Activated naive CD8-positive, alpha-beta T cell treated with anti-CD3 and anti-CD28 coated beads, Interleukin-2, amount 50 U/mL, for 24 hours (primary cell): ENCODE results near the gene FADS3.
A peak's percentile ranks its signal among the peaks of the same experiment; 100 is the strongest.

Experiments
- ATAC-seq: fragments of 150-1000 bp; cut with Tn5 transposase; one replicate; pipeline ENCODE4 v1.10.0; 2021
- DNase-seq: peaks from one replicate; pipeline ENCODE4 v3.0.0; 2021
- H3K27ac Mint-ChIP-seq: one replicate; pipeline ENCODE4 v1.8.0; 2021; ENCODE audit warnings: mild to moderate bottlenecking, mixed read lengths
- H3K27me3 Mint-ChIP-seq: one replicate; pipeline ENCODE4 v1.8.0; 2021; ENCODE audit warnings: mixed read lengths
- H3K36me3 Mint-ChIP-seq: one replicate; pipeline ENCODE4 v1.8.0; 2021; ENCODE audit warnings: low read depth, mixed read lengths
- H3K4me1 Mint-ChIP-seq: one replicate; pipeline ENCODE4 v1.8.0; 2021; ENCODE audit warnings: mixed read lengths
- H3K4me3 Mint-ChIP-seq: one replicate; pipeline ENCODE4 v1.8.0; 2021; ENCODE audit warnings: mild to moderate bottlenecking, moderate library complexity, mixed read lengths
- H3K9me3 Mint-ChIP-seq: one replicate; pipeline ENCODE4 v1.8.0; 2021; ENCODE audit warnings: mixed read lengths

Gene FADS3

GRCh38 chr11:61827571-61828378 lies 63.6 kb downstream of the FADS3 start, which contains the start of gene FADS2:
FADS2 (plus strand) TSS chr11:61828300; CDS start chr11:61828391, 91 bp downstream.
- DNase-seq (peak; percentile 83), ATAC-seq (peak; percentile 81)
- Mint-ChIP-seq H3K27ac (peak within 1 kb of the TSS; percentile 68), H3K4me3 (peak within 1 kb of the TSS; percentile 82), H3K27me3 (peaks cover 38% of the 10 kb centered on the region), H3K9me3 (no peaks in the 10 kb centered on the region), H3K36me3 (no peaks in the 10 kb centered on the region), H3K4me1 (peaks cover 19% of the 10 kb centered on the region)

- DNase-seq (no peak), ATAC-seq (no peak)
- H3K36me3 Mint-ChIP-seq = no peaks in the 10 kb centered on the region
- no peaks in the 10 kb centered on the region for H3K9me3 Mint-ChIP-seq
- peaks cover 19% of the 10 kb centered on the region for H3K4me1 Mint-ChIP-seq
- peaks cover 38% of the 10 kb centered on the region for H3K27me3 Mint-ChIP-seq
- peak overlapping the region; percentile 82 for H3K4me3 Mint-ChIP-seq
- peak overlapping the region; percentile 14 for H3K27ac Mint-ChIP-seq
Measured at GRCh38 chr11:61826930-61827570, 64.3 kb downstream of the FADS3 start.
